Spleen (tissue), 11 donors: ENCODE data around the gene TRPV2. TPM values are rescaled to one million over a fixed set of nuclear protein-coding genes. Genes with fewer than 3 reads are reported as not detected.

ENCODE experiments used
- DNase-seq: peaks from one replicate; pipeline ENCODE4 v3.0.0-alpha.2; 2020
- H3K27ac ChIP-seq, 8 donors: fragments of 200-600 bp; sonication (generic) in 7 of 8; 1 replicate in 4 of 8; 2 replicates in 4 of 8; pipeline versions ENCODE4 v1.5.0 to v1.8.0; 2016 to 2021; ENCODE audit warnings: inconsistent platforms in 4 of 8, mild to moderate bottlenecking in 4 of 8, moderate library complexity in 1 of 8
- H3K27me3 ChIP-seq, 7 donors: fragments of 200-600 bp; sonication (generic) in 6 of 7; replicated peaks in 1 of 7; 1 replicate in 4 of 7; 2 replicates in 3 of 7; pipeline versions ENCODE4 v1.5.0 to v1.8.0; 2016 to 2021; ENCODE audit warnings: inconsistent platforms in 3 of 7, mild to moderate bottlenecking in 1 of 7
- H3K36me3 ChIP-seq, 6 donors: fragments of 200-600 bp; sonication (generic) in 5 of 6; 1 replicate in 4 of 6; 2 replicates in 2 of 6; pipeline versions ENCODE4 v1.5.0 to v1.8.0; 2016 to 2021; ENCODE audit warnings: inconsistent platforms in 2 of 6
- H3K4me1 ChIP-seq, 6 donors: fragments of 200-600 bp; sonication (generic) in 5 of 6; 1 replicate in 3 of 6; 2 replicates in 3 of 6; pipeline versions ENCODE4 v1.5.0 to v1.8.0; 2016 to 2021; ENCODE audit warnings: inconsistent platforms in 3 of 6
- H3K4me3 ChIP-seq, 8 donors: fragments of 200-600 bp; sonication (generic) in 7 of 8; 1 replicate in 4 of 8; 2 replicates in 4 of 8; pipeline versions ENCODE4 v1.5.0 to v1.8.0; 2016 to 2021; ENCODE audit warnings: inconsistent platforms in 4 of 8, mild to moderate bottlenecking in 4 of 8, moderate library complexity in 2 of 8
- H3K9me3 ChIP-seq, 8 donors: fragments of 200-600 bp; sonication (generic) in 7 of 8; 1 replicate in 4 of 8; 2 replicates in 4 of 8; pipeline versions ENCODE4 v1.5.0 to v1.8.0; 2016 to 2021; ENCODE audit warnings: inconsistent platforms in 4 of 8
- CTCF ChIP-seq, 11 experiments: fragments of 200-600 bp in 7 of 11; fragments of 450-650 bp in 4 of 11; sonication (generic) in 4 of 11; IDR thresholded peaks in 8 of 11; conservative IDR thresholded peaks in 3 of 11; 1 replicate in 7 of 11; 2 replicates in 4 of 11; pipeline versions ENCODE4 v1.4.0 to v1.8.0; 2016 to 2021; ENCODE audit warnings: antibody characterized with exemption in 11 of 11, inconsistent platforms in 4 of 11, mild to moderate bottlenecking in 1 of 11
- POLR2A ChIP-seq, 3 donors: fragments of 450-650 bp; IDR thresholded peaks; one replicate each; pipeline ENCODE4 v1.5.1; 2017; ENCODE audit warnings: antibody characterized with exemption in 3 of 3, mild to moderate bottlenecking in 1 of 3
- POLR2AphosphoS5 ChIP-seq, 3 donors: sonication (generic); formaldehyde crosslinking; IDR thresholded peaks; one replicate each; pipeline ENCODE4 v1.5.1; 2017; ENCODE audit warnings: antibody characterized with exemption in 3 of 3
- WGBS, 5 donors: extraction: QIAGEN DNeasy Blood & Tissue Kit in 3 of 5; methylation state at CpG; one replicate each; pipeline versions ENCODE4 v1.1.5 to v1.1.7; 2013 to 2018; 5-methylcytosine and 5-hydroxymethylcytosine counted together
- intact Hi-C: fragments of 100-400 bp; cut with DNase I; formaldehyde crosslinking; loops from one replicate; pipeline ENCODE4 v1.15.0; 2023; ENCODE audit warnings: low total_unique reads
- polyA plus RNA-seq, 3 donors: library from polyadenylated mRNA; stranded (reverse); fragments of 200-250 nt; gene quantifications; one replicate each; pipeline ENCODE4 v1.2.1, GENCODE V29; 2013
- total RNA-seq, 7 donors: library from RNA; depleted of rRNA in 3 of 7; stranded (reverse); fragments of >200 nt in 3 of 7; fragmentation: NEBNext Ultra II Directional in 4 of 7; extraction: Animal tissue kit (Norgen Biotek cat#: 25700) in 4 of 7; gene quantifications; one replicate each; pipeline versions ENCODE4 v1.1.0 to v1.2.1, GENCODE V29; 2016 to 2021
- donor health status: healthy with polysubstance abuse.
- donor health status: DM: no; HTN: no; CAD: no; lungs with moderate emphysema.
- donor health status: DM: no; HTN: no; CAD: no.
- donor health status: Bipolar disorder and iron deficiency.
- donor health status: healthy.
- donor health status: DM: no; HTN: no; CAD: no.
- donor health status: DM: yes; HTN: yes; CAD: no.

The TRPV2 gene
- total and polyA plus RNA-seq, 10 donors = 37.0 to 85.7 (median 52.6) TPM

DNA sequence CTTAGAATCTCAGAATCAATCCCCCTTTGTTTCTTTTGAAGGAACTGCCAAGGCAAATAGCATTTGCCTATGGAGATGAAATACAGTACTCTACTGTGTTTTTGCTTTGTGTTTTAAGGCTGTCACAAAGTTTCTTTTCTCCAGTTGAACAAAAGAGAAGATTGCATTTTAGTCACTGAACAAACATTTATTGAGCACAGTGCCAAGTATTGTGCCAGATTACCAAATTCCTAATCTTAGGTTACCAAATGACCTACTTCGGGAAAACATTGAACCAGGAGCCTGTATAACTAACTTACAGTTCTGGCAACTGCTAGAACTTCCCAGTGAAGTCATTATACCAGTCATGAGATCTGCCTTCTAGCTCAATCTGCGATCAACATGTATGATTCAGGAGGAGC lies 37.4 kb upstream of the TRPV2 start:
- peaks cover 0 to 13% (median 10%) of the 10 kb centered on the region in 6 donors for H3K36me3 ChIP-seq
- no peak for TF ChIP-seq POLR2AphosphoS5 (IDR thresholded peaks at IDR 0.05)
- TF ChIP-seq POLR2A (IDR thresholded peaks at IDR 0.05) = no peak
- TF ChIP-seq CTCF (IDR thresholded peaks at IDR 0.05 in 8 of 11, conservative IDR thresholded peaks at IDR 0.05 in 3 of 11) = no peak
- H3K9me3 ChIP-seq = no peaks in the 10 kb centered on the region
- peaks cover 9 to 31% (median 20%) of the 10 kb centered on the region in 6 donors for H3K4me1 ChIP-seq
- no peaks in the 10 kb centered on the region for H3K27me3 ChIP-seq
- no peak overlapping the region for H3K4me3 ChIP-seq
- intact Hi-C loops = no loop called here
- H3K27ac ChIP-seq = no peak overlapping the region
- DNase-seq = no peak
- WGBS, 5 donors = 84 to 90% (median 87%) methylated on average over 2 of the region's 2 CpGs

- intact Hi-C loops = no loop called here
- DNase-seq = peak; percentile 73
- no peak overlapping the region for H3K4me3 ChIP-seq
- WGBS, 5 donors = 81 to 88% (median 86%) methylated on average over 17 of the region's 17 CpGs
- H3K27ac ChIP-seq = no peak overlapping the region
- H3K9me3 ChIP-seq = no peaks in the 10 kb centered on the region
- peaks cover 17 to 39% (median 28%) of the 10 kb centered on the region in 6 donors for H3K4me1 ChIP-seq
- TF ChIP-seq CTCF (IDR thresholded peaks at IDR 0.05 in 8 of 11, conservative IDR thresholded peaks at IDR 0.05 in 3 of 11) (no peak), POLR2AphosphoS5 (IDR thresholded peaks at IDR 0.05) (no peak), POLR2A (IDR thresholded peaks at IDR 0.05) (no peak)
- peaks cover 0 to 21% (median 15%) of the 10 kb centered on the region in 6 donors for H3K36me3 ChIP-seq
- H3K27me3 ChIP-seq = no peaks in the 10 kb centered on the region
Measured at GRCh38 chr17:16378636-16379282, 36.6 kb upstream of the TRPV2 start.

GRCh38 chr17:16379654-16380053 lies 35.7 kb upstream of the TRPV2 start:
- TF ChIP-seq CTCF (IDR thresholded peaks at IDR 0.05 in 8 of 11, conservative IDR thresholded peaks at IDR 0.05 in 3 of 11) (no peak), POLR2A (IDR thresholded peaks at IDR 0.05) (no peak), POLR2AphosphoS5 (IDR thresholded peaks at IDR 0.05) (no peak)
- WGBS, 5 donors = 69 to 88% (median 82%) methylated on average over 8 of the region's 8 CpGs
- intact Hi-C loops = no loop called here
- Histone ChIP-seq H3K36me3 (peaks cover 0 to 28% (median 15%) of the 10 kb centered on the region in 6 donors), H3K4me3 (no peak overlapping the region), H3K27me3 (no peaks in the 10 kb centered on the region), H3K27ac (peak overlapping the region in 6 of 8 donors; percentile 89 to 97 (median 95)), H3K4me1 (peaks cover 19 to 48% (median 37%) of the 10 kb centered on the region in 6 donors), H3K9me3 (no peaks in the 10 kb centered on the region)
- peak; percentile 61 for DNase-seq

DNA sequence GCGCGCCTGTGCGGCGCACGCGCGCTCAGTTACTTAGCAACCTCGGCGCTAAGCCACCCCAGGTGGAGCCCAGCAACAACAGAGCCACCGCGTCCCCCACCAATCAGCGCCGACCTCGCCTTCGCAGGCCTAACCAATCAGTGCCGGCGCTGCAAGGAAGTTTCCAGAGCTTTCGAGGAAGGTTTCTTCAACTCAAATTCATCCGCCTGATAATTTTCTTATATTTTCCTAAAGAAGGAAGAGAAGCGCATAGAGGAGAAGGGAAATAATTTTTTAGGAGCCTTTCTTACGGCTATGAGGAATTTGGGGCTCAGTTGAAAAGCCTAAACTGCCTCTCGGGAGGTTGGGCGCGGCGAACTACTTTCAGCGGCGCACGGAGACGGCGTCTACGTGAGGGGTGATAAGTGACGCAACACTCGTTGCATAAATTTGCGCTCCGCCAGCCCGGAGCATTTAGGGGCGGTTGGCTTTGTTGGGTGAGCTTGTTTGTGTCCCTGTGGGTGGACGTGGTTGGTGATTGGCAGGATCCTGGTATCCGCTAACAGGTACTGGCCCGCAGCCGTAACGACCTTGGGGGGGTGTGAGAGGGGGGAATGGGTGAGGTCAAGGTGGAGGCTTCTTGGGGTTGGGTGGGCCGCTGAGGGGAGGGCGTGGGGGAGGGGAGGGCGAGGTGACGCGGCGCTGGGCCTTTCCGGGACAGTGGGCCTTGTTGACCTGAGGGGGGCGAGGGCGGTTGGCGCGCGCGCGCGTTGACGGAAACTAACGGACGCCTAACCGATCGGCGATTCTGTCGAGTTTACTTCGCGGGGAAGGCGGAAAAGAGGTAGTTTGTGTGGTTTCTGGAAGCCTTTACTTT lies 34.5 kb upstream of the TRPV2 start, which contains the start of gene UBB:
TSS of gene UBB (plus strand) at position 452 of the 856 bp plus-strand sequence. CDS start 817 bp downstream, outside the sequence.
- Histone ChIP-seq H3K4me1 (peaks cover 19 to 60% (median 41%) of the 10 kb centered on the region in 6 donors), H3K9me3 (no peaks in the 10 kb centered on the region), H3K36me3 (peaks cover 0 to 28% (median 15%) of the 10 kb centered on the region in 6 donors), H3K27ac (peak within 1 kb of the TSS; percentile 89 to 99 (median 95)), H3K4me3 (peak within 1 kb of the TSS; percentile 48 to 79 (median 63)), H3K27me3 (no peaks in the 10 kb centered on the region)
- intact Hi-C loops = no loop called here
- 0 to 1% (median 0%) methylated on average over 57 to 67 of the region's 67 CpGs for WGBS, 5 donors
- peak; percentile 98 for DNase-seq
- TF ChIP-seq CTCF (IDR thresholded peaks at IDR 0.05 in 8 of 11, conservative IDR thresholded peaks at IDR 0.05 in 3 of 11) (peak in 3 of 11 experiments; percentile 24 to 31 (median 28)), POLR2AphosphoS5 (IDR thresholded peaks at IDR 0.05) (peak; percentile 90 to 100 (median 99)), POLR2A (IDR thresholded peaks at IDR 0.05) (peak; percentile 98 to 99 (median 99))
